K562 (cell line): Measurements from ENCODE around the gene PPP1R14B. TPM values are rescaled to one million over a fixed set of nuclear protein-coding genes. Genes with fewer than 3 reads are reported as not detected.

Experiments used
- BDP1 ChIP-seq: IDR thresholded peaks from 3 replicates; pipeline ENCODE4 v1.6.1; 2011; ENCODE audit not compliant: insufficient read length, insufficient read depth
- CUX1 ChIP-seq: fragments of 200-800 bp; sonication (Bioruptor generic); IDR thresholded peaks from 2 replicates; pipeline ENCODE4 v1.6.1; 2016; ENCODE audit warnings: missing genetic modification characterization, missing compliant biosample characterization
- ELF2 ChIP-seq: fragments of 250-450 bp; sonication (Bioruptor Pico); IDR thresholded peaks from 2 replicates; pipeline ENCODE4 v1.5.0; 2021; ENCODE audit warnings: mild to moderate bottlenecking
- KLF13 ChIP-seq: fragments of 450-650 bp; IDR thresholded peaks from 2 replicates; pipeline ENCODE4 v1.6.1; 2016; ENCODE audit warnings: missing genetic modification characterization, low read depth, mild to moderate bottlenecking, missing compliant biosample characterization, moderate library complexity, borderline replicate concordance
- MIER1 ChIP-seq: fragments of 450-650 bp; IDR thresholded peaks from 2 replicates; pipeline ENCODE4 v1.6.1; 2016; ENCODE audit warnings: antibody characterized with exemption, mild to moderate bottlenecking, low read depth
- NCOA1 ChIP-seq: fragments of 450-650 bp; IDR thresholded peaks from 2 replicates; pipeline ENCODE4 v1.6.1; 2016; ENCODE audit warnings: low read depth
- PRDM10 ChIP-seq: fragments of 450-650 bp; IDR thresholded peaks from 2 replicates; pipeline ENCODE4 v1.6.1; 2018; ENCODE audit not compliant: partially characterized antibody
- SUPT5H ChIP-seq: fragments of 450-650 bp; IDR thresholded peaks from 2 replicates; pipeline ENCODE4 v1.6.1; 2016
- ZBTB33 ChIP-seq: sonication (generic); formaldehyde crosslinking; IDR thresholded peaks from 2 replicates; pipeline ENCODE4 v1.8.1; 2023; ENCODE audit warnings: mild to moderate bottlenecking, missing genetic modification reagents
- ZNF77 ChIP-seq: fragments of 250-450 bp; sonication (Bioruptor Pico); IDR thresholded peaks from 2 replicates; pipeline ENCODE4 v1.5.0; 2020
- polyA plus RNA-seq, 8 experiments: library from polyadenylated mRNA; depleted of rRNA in 4 of 8; stranded (reverse) in 5 of 8; unstranded in 3 of 8; fragments of >200 nt; fragmentation: Nextera tagmentation in 2 of 8; fragmentation: Illumina TruSeq in 1 of 8; extraction: Ambion mirVana in 2 of 8; extraction: Trizol in 1 of 8; gene quantifications; 2 replicates each; pipeline versions ENCODE4 v1.2.1 to v1.2.3, GENCODE V29; 2011 to 2014; ENCODE audit warnings: inconsistent platforms in 1 of 8, missing spikeins in 1 of 8
- total RNA-seq, 7 experiments: library from RNA; depleted of rRNA in 6 of 7; stranded (reverse); fragments of >200 nt in 6 of 7; fragmentation: Illumina TruSeq in 2 of 7; extraction: Trizol in 2 of 7; gene quantifications; 2 replicates each; pipeline versions ENCODE4 v1.2.1 to v1.2.3, GENCODE V29; 2011 to 2021; ENCODE audit warnings: low replicate concordance in 1 of 7

PPP1R14B gene
- total and polyA plus RNA-seq, 9 of the 15 experiments (the other 6 are each of a cell fraction or from before 2014, with no cell fraction given): 7.7 to 566 (median 212) TPM

- TF ChIP-seq SUPT5H (peak; percentile 96), NCOA1 (peak; percentile 51; the same call in 1 of the 2 replicates), KLF13 (no peak), ZNF77 (peak; percentile 78; the same call in 1 of the 2 replicates), PRDM10 (no peak), ELF2 (CRISPR knock-in tag) (0 out of 2 replicates have a peak, but pooled peaks have one; percentile 71), ZBTB33 (peak; percentile 32; the same call in 1 of the 2 replicates), BDP1 (no peak), CUX1 (CRISPR knock-in tag) (0 out of 2 replicates have a peak, but pooled peaks have one; percentile 3), MIER1 (no peak)
Measured at GRCh38 chr11:64240435-64241240, 6.1 kb downstream of the PPP1R14B start, which contains the start of gene FKBP2 (continued).
